Activated CD4-positive, alpha-beta T cell treated with anti-CD3 and anti-CD28 coated beads for 24 hours (primary cell): ENCODE data around the gene RSPH6A.

Experiments
- DNase-seq, 2 donors: peaks; one replicate each; pipeline ENCODE4 v3.0.0-alpha.2; 2020; ENCODE audit warnings: low read depth in 2 of 2

RSPH6A gene

GRCh38 chr19:45780448-45781213, 34.5 kb downstream of the RSPH6A start:
- no peak for DNase-seq

- no peak for DNase-seq
Measured at GRCh38 chr19:45780146-45780447, 35.0 kb downstream of the RSPH6A start.

GRCh38 chr19:45779231-45780145, 35.6 kb downstream of the RSPH6A start:
- DNase-seq = peak; percentile 86 to 97

DNA sequence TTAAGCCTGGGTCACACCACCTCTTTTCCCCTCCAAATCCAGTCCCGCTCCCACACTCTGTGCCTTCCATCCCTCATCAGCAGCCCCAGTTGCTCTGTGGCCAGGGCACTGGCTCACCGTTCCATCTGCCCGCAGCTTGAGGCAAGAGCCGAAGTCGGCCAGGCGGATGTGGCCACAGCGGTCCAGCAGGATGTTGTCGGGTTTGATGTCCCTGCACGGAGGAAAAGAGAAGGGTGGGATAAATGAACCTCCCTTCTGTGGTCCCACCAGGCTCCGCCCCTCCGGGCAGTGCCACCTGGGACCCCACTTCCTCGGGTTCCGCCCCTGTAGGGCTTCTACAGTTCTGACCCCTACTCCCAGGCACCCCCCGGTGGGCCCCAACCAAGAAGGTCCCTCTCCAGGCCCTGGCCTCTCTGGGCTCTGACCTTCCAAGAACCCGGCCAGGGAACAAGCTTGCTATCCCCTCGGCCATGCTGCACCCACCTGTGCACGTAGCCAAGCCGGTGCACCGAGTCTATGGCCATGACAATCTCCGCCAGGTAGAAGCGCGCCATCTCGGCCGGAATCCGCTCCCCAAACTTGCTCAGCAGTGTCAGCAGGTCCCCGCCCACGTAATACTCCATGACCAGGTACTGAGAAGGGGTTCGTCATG, 37.0 kb downstream of the RSPH6A start:
- no peak for DNase-seq

DNA sequence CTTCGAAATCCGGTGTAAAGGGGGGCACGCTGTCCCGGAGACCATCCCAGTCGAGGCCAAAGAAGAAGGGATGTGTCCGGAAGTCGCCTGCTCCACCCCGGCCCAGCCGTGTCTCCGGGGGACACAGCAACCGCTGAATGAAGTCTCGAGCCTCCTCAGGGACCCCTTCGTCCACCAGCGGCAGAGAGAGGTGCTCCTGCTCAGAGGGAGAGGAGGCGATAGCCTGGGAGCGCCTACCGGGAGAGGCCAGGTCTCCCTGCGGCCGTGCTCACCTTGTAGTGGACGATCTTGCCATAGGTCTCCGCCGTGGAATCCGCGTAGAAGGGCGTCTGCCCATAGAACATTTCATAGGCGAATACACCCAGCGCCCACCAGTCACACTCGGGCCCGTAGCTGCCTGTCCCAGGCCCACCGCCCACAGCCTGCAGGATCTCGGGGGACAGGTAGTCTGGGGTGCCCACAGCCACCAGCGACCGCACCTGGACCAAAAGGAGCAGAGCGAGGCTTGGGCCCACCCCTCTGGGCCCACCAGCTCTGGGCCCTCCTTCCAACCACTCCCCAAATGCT, 37.6 kb downstream of the RSPH6A start:
- DNase-seq = no peak

GRCh38 chr19:45774765-45775164, 40.3 kb downstream of the RSPH6A start:
- no peak for DNase-seq

DNA sequence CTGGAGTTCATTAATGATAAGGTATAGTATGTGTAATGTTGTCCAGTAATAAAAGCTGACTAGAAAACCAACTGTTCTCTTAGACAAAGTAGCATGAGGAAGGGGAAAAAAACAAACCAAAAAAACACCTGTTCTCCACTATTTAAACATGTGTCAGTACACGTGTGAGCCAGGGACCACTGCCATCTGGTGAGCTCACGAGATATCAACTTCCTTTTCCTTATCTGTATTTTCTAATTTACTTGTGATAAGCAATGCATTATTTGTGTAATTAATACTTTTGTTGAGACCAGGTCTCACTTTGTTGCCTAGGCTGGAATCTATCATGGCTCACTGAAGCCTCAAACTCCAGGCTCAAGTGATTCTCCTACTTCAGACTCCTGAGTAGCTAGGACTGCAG, 41.7 kb downstream of the RSPH6A start:
- DNase-seq = no peak

GRCh38 chr19:45772912-45773311, 42.2 kb downstream of the RSPH6A start:
- no peak for DNase-seq

- no peak for DNase-seq
Measured at GRCh38 chr19:45772130-45772840, 42.8 kb downstream of the RSPH6A start.

- no peak for DNase-seq
Measured at GRCh38 chr19:45771311-45771933, 43.7 kb downstream of the RSPH6A start.

DNA sequence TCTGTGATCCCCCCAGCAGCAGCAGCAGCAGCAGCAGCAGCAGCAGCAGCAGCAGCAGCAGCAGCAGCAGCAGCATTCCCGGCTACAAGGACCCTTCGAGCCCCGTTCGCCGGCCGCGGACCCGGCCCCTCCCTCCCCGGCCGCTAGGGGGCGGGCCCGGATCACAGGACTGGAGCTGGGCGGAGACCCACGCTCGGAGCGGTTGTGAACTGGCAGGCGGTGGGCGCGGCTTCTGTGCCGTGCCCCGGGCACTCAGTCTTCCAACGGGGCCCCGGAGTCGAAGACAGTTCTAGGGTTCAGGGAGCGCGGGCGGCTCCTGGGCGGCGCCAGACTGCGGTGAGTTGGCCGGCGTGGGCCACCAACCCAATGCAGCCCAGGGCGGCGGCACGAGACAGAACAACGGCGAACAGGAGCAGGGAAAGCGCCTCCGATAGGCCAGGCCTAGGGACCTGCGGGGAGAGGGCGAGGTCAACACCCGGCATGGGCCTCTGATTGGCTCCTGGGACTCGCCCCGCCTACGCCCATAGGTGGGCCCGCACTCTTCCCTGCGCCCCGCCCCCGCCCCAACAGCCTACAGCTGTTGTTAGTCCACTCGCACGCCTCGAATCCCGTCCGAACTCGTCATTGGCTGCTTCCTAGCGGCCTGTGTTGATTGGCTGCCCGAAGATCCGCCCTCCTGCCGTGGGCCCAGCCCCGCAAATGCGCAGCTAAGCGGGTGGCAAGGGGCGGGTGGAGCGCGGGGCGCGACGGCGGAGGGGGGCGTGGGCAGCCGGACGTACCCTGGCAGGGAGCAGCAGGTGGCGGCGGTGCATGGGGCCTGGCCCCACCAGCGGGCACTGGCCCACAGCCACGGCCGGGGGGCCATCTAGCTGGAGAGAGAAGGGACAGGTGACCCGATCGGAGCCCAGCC, 44.7 kb downstream of the RSPH6A start:
- peak; percentile 81 to 82 for DNase-seq

DNA sequence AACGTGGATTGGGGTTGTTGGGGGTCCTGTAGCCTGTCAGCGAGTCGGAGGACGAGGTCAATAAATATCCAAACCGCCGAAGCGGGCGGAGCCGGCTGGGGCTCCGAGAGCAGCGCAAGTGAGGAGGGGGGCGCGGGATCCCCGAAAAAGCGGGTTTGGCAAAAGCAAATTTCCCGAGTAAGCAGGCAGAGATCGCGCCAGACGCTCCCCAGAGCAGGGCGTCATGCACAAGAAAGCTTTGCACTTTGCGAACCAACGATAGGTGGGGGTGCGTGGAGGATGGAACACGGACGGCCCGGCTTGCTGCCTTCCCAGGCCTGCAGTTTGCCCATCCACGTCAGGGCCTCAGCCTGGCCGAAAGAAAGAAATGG, 45.3 kb downstream of the RSPH6A start:
- DNase-seq = no peak

DNA sequence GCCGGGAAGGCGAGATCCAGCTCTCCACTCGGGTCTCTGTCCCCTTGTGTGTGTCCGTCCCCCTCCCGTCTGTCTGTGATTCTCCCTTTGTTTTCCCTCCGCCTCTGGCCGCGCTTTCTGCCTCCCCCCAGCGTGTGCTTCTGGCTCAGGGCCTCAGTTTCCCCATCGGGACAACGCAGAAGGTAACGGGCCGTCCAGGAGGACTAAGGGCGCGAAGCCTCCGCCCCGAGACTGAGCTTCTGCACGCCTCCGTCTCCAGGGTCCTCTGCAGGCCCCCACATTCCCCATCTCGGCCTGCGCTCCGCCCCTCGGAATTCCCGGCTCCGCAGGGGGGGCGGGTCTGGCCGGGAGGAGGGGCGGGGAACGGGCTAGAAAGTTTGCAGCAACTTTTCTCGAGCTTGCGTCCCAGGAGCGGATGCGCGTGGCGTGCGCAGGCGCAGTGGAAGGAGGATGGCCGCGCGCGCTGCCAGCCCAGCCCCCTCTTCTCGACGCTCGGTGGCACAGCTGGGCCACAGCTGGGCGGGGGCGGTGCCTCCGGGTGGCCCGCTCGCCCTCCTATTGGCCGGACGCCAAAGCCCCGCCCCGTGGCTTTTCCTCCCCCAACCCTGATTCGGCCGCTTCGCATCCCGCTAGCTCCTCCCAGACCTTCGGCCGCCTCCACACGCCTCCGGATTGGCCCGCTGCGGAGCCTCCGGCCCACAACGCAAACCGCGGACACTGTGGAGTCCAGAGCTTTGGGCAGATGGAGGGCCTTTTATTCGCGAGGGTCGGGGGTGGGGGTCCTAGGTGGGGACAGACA, 45.9 kb downstream of the RSPH6A start, which contains the start of gene SIX5:
Gene SIX5, minus strand, starts transcription at position 269 of the 799 bp plus-strand sequence. CDS start 408 bp downstream, outside the sequence.
- DNase-seq = peak; percentile 91 to 94

- no peak for DNase-seq
Measured at GRCh38 chr19:45768655-45768983, 46.5 kb downstream of the RSPH6A start.

- no peak for DNase-seq
Measured at GRCh38 chr19:45767881-45768654, 47.0 kb downstream of the RSPH6A start.

- DNase-seq = no peak
Measured at GRCh38 chr19:45767410-45767880, 47.7 kb downstream of the RSPH6A start.

DNA sequence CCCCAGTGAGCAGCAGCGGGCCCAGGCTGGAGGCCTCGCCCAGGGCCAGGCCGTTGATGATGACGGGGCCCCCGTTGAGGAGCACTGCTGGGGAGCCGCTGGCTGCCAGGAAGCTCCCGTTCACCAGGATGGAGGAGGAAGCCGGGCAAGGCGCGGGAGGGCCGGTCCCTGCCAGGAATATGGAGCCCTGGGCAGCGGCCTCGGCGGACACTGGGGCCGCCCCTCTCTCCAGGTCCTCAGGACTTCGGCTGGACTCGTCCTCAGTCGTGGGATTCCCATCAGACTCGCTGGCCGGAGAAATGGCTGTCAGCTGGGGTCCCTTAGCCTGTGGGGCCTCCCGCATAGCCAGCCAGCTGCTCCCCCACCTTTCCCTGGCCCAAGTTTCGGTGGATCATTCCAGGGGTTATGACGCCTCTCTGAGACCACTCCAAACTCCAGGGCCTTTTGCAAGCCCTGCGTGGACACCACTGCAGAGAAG, 48.2 kb downstream of the RSPH6A start:
- no peak for DNase-seq

DNA sequence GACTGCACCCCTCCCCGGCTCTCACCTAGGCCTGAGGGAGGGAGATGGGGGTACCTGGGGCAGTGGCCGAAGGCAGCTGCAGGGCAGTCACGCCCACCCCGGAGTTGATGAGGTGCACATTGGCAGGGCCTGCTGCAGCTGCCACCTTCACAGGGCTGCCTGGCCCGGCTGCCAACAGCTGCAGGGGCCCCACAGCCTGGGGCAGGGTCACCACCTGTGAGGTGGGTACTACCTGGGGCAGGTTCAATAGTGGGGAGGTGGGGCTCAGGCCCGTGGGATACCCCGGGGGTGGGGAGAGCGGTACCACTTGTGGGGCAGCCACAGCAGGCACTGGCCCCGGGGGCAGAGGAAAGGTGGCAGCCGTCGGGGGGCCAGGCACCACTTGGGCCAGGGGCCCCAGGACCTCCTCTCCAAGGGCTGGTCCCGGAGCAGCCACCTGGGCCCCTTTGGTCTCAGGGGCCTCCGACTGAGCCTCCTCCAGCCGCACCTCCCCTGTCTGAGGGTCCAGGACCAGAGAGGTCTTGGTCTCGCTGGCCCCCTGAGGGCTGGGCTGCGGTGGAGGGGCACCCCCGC, 48.7 kb downstream of the RSPH6A start:
- DNase-seq = no peak
